AG08395 (cell line): ENCODE data around the gene GABPB1.

Experiments used
- DNase-seq: peaks from one replicate; pipeline ENCODE4 v3.0.0; 2012; ENCODE audit warnings: mixed read lengths, low spot score

Gene GABPB1

DNA sequence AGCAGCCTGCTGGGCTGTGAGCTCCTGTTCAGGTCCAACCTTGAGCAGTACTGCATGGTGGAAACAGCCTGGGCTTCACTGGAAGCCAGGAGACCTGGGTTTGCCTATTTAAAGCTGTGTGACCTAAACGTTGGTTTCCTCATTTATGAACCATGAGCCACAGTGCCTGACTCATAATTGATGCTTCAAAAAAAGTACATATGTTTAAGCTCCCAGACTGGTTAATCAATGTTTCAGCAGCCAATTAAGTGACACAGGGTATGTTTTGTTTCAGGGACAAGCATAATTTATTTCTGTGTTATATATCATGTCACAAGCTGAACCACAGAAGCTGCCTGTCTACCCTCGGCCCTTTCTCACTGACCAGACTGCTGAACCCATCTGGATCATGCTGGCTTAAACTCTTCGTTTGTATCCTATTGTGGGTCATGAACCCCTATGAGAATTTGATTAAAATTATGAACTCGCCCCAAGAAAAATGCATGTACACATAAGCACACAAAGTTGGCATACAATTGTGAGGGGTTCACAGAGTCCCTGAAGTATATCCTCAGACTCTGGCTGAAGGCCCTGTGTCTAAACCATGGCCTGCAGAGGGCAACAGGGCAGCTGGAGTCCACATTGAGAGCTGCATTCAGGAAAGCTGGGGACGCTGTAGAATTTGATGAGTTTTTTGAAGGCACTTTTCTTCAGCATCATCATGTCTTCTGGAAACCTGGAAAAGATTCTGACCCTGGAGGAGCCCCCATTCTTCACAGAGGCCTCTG is 113.1 kb downstream of the GABPB1 start:
- peak; percentile 44 for DNase-seq

DNA sequence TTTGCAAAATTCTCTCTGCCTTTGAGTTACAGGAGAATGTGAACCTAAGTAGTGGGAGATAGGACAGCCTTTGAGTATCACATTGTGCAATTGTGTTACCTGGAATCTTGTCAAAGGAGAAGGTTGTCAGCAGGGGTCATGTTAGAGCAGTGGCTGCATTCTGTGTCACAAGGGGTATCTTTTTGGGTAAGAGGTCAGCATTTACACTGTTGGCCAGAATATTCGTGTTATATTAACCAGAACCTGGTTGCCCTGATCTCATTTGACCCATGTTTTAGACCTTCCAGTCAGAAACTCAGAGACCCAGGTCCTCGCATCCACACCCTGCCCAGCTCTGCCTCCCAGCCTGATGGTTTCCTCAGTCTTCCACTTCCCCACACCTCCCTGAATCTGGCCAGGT is 116.7 kb downstream of the GABPB1 start:
- DNase-seq, result no peak

DNA sequence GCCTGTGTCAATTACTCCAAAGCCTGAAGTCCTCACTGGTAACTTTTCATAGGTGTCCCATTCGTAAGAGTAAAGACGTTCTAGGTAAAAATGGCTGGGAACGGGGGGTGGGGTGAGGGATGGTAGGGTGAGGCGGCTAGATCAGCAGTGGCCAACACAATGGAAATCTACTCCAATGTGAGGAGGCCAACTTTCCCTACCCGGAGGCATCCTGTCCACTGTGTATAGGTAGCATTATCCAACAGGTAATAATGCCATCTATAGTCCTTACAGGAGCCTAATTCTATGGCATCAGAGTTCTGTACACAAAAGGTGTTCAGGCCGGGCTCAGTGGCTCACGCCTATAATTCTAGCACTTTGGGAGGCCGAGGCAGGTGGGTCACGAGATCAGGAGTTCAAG is 118.6 kb downstream of the GABPB1 start:
- no peak for DNase-seq

DNA sequence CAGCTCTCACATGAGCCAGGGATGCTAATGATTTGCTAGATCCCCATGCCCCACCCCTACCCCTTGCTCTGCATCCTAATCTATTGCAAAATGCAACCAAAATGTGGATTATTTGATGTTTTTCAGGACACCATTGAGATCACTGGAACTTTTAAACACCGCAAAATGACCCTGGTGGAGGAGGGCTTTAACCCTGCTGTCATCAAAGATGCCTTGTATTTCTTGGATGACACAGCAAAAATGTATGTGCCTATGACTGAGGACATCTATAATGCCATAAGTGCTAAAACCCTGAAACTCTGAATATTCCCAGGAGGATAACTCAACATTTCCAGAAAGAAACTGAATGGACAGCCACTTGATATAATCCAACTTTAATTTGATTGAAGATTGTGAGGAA is 119.2 kb downstream of the GABPB1 start:
- no peak for DNase-seq

DNA sequence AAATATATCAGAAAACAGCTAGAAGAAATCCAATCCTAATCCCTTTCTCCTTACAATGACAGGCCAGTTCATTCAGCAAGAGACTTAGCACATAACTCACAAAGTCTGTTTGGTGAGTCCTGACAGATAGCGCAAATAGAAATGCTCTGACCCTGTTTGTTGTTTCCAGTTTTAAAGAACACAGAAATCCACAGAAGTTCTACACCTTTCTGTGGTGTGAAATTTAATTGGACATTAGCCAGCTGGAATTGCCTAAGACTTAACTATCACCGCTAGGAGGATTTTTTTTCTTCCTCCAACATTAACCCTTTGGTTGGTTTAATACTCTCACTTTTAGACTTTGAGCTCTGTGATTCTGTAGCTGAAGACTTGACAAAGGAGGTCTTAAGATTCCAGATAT is 120.2 kb downstream of the GABPB1 start:
- no peak for DNase-seq

DNA sequence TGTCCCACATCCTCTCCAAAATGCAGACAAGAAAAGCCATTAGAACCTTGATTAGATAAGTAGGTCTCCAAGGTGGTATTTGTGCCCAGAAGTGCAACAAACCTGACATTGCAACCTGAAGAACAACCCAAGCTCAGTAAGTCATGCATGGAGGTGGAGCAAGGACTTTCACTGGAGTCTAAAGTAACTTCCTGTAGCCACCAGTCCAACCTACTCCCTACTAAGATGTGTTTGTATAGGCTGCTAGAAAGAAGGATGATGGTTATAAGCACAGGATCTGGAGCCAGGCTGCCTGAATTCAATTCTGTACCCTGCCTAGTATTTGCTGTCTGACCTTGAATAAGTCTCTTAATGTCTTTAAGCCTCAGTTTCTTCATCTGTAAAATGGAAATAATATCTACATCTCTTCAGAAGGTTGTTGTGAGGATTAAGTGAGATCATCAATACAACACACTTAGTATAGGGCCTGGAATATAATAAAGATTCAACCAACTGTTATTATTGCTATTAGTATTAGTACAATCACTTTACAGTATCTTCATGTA is 121.7 kb downstream of the GABPB1 start:
- DNase-seq, result no peak

DNA sequence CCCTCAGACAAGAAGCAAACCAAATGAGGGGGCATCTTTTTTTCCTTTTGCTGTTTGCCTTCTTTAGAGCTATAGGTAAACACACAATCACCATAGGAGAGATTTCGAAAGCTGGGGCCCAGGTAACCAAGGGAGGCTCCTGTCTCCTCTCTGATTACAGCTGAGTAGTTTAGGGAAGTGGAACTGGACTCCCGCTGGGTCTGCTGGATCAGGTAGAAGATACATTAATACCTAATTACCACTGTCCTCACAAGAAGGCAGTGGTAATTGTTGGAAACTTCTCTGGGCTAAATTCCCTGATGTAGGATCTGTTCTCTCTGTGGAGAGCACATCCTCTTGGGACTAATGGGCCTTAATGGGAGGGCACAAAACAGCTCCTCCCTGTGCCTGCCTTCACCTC is 122.2 kb downstream of the GABPB1 start:
- DNase-seq, result no peak

DNA sequence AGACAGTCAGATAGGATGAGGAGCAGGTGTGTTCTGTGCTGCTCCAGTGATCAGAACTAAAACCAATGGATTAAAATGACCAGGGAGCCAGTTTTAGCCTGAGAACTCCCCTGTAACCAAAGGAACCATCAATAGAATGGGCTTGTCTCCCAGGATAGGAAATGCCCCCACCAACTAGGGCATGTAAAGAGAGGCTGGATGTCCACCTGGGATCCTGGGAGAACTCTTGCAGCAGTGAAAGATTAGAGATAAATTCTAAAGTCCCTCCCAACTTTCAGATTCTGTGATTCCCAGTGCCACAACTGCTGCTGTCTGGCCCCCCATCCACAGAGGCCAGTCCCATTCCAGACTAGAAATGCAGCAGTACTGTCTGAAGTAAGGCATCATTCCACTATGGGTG is 123.2 kb downstream of the GABPB1 start:
- no peak for DNase-seq

DNA sequence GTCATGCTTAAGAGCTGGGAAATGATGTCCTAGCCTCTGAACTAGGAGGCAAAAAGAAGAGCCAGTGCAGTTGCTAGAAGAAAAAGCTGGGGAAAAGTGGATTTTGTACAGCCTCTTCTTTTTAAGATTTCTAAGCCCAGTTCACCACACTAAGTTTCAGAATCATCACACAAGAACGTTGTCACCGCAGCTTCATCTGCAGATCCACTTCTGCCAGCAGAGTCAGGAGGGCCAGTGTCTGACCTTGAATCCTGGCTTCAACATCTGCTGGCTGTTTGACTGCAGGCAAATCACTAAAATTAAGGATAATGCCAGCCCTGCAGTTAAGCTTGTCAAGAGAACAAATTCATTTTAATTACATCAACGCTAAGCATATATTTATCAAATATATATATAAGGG is 125.7 kb downstream of the GABPB1 start:
- DNase-seq, result no peak

DNA sequence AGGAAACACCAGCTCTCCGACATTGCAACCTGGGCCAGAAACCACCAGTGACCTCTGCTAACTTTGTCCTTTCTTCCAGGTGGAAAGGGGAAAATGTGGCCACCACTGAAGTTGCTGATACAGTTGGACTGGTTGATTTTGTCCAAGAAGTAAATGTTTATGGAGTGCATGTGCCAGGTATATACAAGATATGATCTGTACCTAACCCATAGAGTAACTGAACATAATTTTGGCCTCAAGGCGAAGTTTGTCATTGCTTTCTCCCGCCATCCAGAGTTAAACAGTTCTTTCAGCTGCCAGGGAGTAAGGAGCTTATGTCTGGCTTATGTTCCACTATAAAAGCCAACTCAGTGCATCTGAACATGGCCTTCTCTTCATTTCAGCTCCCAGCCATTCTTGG is 126.1 kb downstream of the GABPB1 start:
- DNase-seq, result no peak

DNA sequence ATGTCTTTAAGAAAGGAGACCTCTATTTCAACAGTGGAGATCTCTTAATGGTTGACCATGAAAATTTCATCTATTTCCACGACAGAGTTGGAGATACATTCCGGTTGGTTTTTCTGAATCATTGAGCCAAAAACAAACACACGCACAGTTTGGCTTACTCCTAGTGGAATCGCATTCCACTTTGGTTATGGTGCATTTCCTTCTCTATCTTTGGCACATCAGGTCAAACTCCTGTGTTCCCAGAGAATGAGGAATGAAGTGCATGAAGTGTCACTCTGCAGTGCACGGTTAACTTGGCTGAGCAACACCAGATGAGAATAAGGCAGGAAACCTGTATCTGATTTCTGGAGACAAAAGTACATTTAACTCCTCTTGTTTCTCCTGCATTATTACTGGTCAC is 127.9 kb downstream of the GABPB1 start:
- DNase-seq, result peak; percentile 79

DNA sequence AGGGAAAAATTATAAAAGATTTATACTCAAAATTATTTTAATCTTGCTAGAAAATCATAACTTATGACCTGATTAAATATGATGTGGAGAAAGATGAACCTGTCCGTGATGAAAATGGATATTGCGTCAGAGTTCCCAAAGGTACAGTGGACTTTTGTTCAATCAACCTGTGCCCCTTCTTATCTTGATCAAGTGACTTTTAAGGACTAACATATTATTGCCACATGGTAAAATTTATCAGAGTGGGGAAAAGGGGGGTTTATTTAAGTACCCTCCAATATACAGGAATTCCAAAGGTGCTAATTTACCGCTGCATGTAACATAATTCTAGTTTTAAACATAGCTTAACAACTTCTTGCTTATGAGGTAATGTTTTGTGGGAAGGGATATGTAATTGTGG is 129.1 kb downstream of the GABPB1 start:
- no peak for DNase-seq
